Esophagus squamous epithelium (tissue), 5 donors: ENCODE data around the gene C18orf32. TPM values are rescaled to one million over a fixed set of nuclear protein-coding genes. Genes with fewer than 3 reads are reported as not detected.

Experiments
- DNase-seq: peaks from one replicate; lab custom pipeline; 2025; lab: John Stamatoyannopoulos, UW
- H3K27ac ChIP-seq, 4 donors: fragments of 200-600 bp; sonication (generic); one replicate each; pipeline ENCODE4 v1.5.1; 2016 to 2019; ENCODE audit warnings: mild to moderate bottlenecking in 1 of 4
- H3K27me3 ChIP-seq, 4 donors: fragments of 200-600 bp; sonication (generic); 1 replicate in 3 of 4; 2 replicates in 1 of 4; pipeline versions ENCODE4 v1.5.1 to v1.6.0; 2017 to 2021; ENCODE audit warnings: antibody characterized with exemption in 1 of 4
- H3K36me3 ChIP-seq, 3 donors: fragments of 200-600 bp; sonication (generic); one replicate each; pipeline ENCODE4 v1.5.1; 2016 to 2019
- H3K4me1 ChIP-seq, 3 donors: fragments of 200-600 bp; sonication (generic); one replicate each; pipeline ENCODE4 v1.5.1; 2017 to 2019
- H3K4me3 ChIP-seq, 4 donors: fragments of 200-600 bp; sonication (generic); 1 replicate in 3 of 4; 2 replicates in 1 of 4; pipeline ENCODE4 v1.5.1; 2016 to 2019; ENCODE audit warnings: mild to moderate bottlenecking in 2 of 4, moderate library complexity in 1 of 4
- H3K9me3 ChIP-seq, 3 donors: fragments of 200-600 bp; sonication (generic); one replicate each; pipeline ENCODE4 v1.5.1; 2016 to 2019
- POLR2A ChIP-seq, 4 donors: fragments of 450-650 bp; IDR thresholded peaks; one replicate each; pipeline ENCODE4 v1.6.1; 2017; ENCODE audit warnings: antibody characterized with exemption in 4 of 4, mild to moderate bottlenecking in 4 of 4, moderate library complexity in 3 of 4
- WGBS, 2 donors: methylation state at CpG; one replicate each; pipeline ENCODE4 v1.1.5; 2018; 5-methylcytosine and 5-hydroxymethylcytosine counted together
- intact Hi-C: fragments of 100-400 bp; cut with DNase I; formaldehyde crosslinking; loops from one replicate; pipeline ENCODE4 v1.15.0; 2022
- total RNA-seq, 4 donors: library from RNA; depleted of rRNA; stranded (reverse); fragments of >200 nt; gene quantifications; one replicate each; pipeline ENCODE4 v1.1.0, GENCODE V29; 2016
- TF ChIP-seq, protein P1 (sequence below), 6 experiments: fragments of 450-650 bp in 4 of 6; fragments of 200-600 bp in 2 of 6; sonication (generic) in 2 of 6; IDR thresholded peaks; one replicate each; pipeline ENCODE4 v1.5.1; 2016 to 2019; ENCODE audit warnings: antibody characterized with exemption in 6 of 6, mild to moderate bottlenecking in 4 of 6, moderate library complexity in 4 of 6
- donor health status: DM: yes; HTN: yes; CAD: no.

Gene C18orf32
- total RNA-seq, 4 donors from 2014 or later: 13.6 to 25.6 (median 19.6) TPM

DNA sequence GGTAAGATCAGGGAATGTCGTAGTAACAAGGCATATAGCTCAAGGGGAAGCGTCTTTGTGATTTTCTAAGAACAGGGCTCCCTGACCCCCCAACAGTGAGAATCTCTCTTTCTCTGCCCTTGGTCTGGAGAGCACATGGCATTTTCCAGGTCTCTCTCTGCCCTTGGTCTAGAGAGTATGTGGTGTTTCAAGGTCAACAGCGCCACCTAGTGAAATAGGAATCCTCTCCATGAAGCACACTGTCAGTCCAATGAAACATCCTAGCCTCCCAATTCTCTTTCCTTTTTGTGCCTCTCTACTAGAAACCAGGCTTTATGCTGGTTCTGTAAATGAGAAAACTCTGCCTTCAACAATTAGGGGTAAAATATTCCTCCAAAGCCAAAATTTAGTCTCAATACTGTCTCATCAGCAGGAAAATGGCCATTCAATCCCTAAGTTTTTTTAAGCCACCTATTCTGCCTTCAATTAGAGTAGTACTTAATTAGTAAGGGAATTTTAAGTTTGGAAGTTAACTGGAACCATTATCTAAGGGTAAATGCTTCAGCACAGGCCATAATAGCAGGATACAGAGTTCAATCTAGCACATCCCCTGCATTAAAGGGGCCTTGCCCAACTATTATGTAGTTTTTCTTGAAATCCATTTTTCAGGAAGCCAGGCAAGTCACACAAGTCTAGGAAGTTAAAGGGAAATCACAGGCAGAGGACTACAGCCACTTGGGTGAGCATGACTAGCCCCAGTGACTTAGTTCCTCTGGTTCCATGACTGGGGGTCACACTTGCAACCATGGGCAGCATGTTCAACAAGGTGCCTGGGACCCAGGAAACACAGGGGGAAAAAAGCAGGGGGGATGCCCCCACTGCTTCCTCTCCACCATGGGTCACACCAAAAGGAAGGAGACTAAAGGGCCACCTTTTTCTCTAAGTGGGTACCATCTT lies 39.0 kb downstream of the C18orf32 start:
- no peak for DNase-seq
- intact Hi-C loops: no loop called here
- Histone ChIP-seq H3K27me3 (no peaks in the 10 kb centered on the region), H3K27ac (no peak overlapping the region), H3K4me3 (no peak overlapping the region), H3K9me3 (peaks cover 0 to 48% (median 20%) of the 10 kb centered on the region in 3 donors), H3K36me3 (peaks cover 0 to 50% (median 0%) of the 10 kb centered on the region in 3 donors), H3K4me1 (no peaks in the 10 kb centered on the region)
- WGBS, 2 donors: 40 to 69% methylated on average over 2 to 3 of the region's 3 CpGs
- TF ChIP-seq POLR2A (IDR thresholded peaks at IDR 0.05): no peak
- TF ChIP-seq, protein P1, sequence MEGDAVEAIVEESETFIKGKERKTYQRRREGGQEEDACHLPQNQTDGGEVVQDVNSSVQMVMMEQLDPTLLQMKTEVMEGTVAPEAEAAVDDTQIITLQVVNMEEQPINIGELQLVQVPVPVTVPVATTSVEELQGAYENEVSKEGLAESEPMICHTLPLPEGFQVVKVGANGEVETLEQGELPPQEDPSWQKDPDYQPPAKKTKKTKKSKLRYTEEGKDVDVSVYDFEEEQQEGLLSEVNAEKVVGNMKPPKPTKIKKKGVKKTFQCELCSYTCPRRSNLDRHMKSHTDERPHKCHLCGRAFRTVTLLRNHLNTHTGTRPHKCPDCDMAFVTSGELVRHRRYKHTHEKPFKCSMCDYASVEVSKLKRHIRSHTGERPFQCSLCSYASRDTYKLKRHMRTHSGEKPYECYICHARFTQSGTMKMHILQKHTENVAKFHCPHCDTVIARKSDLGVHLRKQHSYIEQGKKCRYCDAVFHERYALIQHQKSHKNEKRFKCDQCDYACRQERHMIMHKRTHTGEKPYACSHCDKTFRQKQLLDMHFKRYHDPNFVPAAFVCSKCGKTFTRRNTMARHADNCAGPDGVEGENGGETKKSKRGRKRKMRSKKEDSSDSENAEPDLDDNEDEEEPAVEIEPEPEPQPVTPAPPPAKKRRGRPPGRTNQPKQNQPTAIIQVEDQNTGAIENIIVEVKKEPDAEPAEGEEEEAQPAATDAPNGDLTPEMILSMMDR (IDR thresholded peaks at IDR 0.05): peak in 5 of 6 experiments; percentile 26 to 65 (median 41)

GRCh38 chr18:49446481-49446880 lies 40.6 kb downstream of the C18orf32 start:
- H3K9me3 ChIP-seq: peaks cover 0 to 44% (median 20%) of the 10 kb centered on the region in 3 donors
- TF ChIP-seq POLR2A (IDR thresholded peaks at IDR 0.05): no peak
- TF ChIP-seq, protein P1 (IDR thresholded peaks at IDR 0.05): no peak
- intact Hi-C loops: no loop called here
- WGBS, 2 donors: 64 to 81% methylated on average over 5 of the region's 5 CpGs
- H3K36me3 ChIP-seq: peaks cover 0 to 35% (median 0%) of the 10 kb centered on the region in 3 donors
- H3K27ac ChIP-seq: no peak overlapping the region
- H3K27me3 ChIP-seq: no peaks in the 10 kb centered on the region
- no peak for DNase-seq
- H3K4me3 ChIP-seq: no peak overlapping the region
- no peaks in the 10 kb centered on the region for H3K4me1 ChIP-seq

- Histone ChIP-seq H3K4me1 (no peaks in the 10 kb centered on the region), H3K9me3 (peaks cover 0 to 26% (median 18%) of the 10 kb centered on the region in 3 donors), H3K27ac (no peak overlapping the region), H3K36me3 (peaks cover 0 to 23% (median 0%) of the 10 kb centered on the region in 3 donors), H3K27me3 (no peaks in the 10 kb centered on the region), H3K4me3 (no peak overlapping the region)
- 67 to 69% methylated on average over 3 of the region's 3 CpGs for WGBS, 2 donors
- no peak for DNase-seq
- no peak for TF ChIP-seq POLR2A (IDR thresholded peaks at IDR 0.05)
- TF ChIP-seq, protein P1 (IDR thresholded peaks at IDR 0.05): no peak
- intact Hi-C loops: no loop called here
These were observed 42.5 kb downstream of the C18orf32 start for GRCh38 chr18:49444581-49444980.

GRCh38 chr18:49443837-49444236 lies 43.2 kb downstream of the C18orf32 start:
- Histone ChIP-seq H3K27ac (no peak overlapping the region), H3K27me3 (no peaks in the 10 kb centered on the region), H3K9me3 (peaks cover 0 to 19% (median 10%) of the 10 kb centered on the region in 3 donors), H3K4me1 (no peaks in the 10 kb centered on the region), H3K36me3 (peaks cover 0 to 16% (median 0%) of the 10 kb centered on the region in 3 donors), H3K4me3 (no peak overlapping the region)
- no peak for TF ChIP-seq POLR2A (IDR thresholded peaks at IDR 0.05)
- WGBS, 2 donors: 84 to 88% methylated on average over 2 of the region's 2 CpGs
- no peak for DNase-seq
- intact Hi-C loops: no loop called here

DNA sequence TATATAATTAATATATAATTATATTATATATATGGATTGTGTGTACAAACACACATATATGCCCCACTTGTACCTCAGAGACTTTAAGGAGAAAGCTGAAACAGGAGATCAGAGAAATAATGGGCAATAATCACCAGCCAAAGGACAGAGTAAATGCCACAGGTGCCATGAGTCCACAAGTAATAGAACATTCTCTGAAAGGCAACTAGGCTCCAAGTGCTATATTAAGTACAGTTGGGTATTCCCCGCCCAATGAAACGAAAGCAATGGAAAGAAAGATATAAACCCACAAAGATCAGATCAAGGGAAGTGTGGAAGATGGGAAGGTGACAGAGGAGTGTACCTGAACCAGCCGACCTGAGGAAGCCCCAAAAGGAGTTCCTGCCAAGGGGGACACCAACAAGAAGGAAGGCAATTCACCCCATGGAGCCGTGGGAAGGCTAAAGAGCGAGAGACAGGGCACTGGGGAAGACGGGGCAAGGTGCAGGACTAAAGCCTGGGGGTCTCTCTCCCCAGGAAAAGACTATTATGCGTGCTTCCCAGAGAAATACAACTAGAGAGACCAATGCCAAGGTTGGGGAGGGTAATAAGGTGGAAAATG lies 45.6 kb downstream of the C18orf32 start:
- no peaks in the 10 kb centered on the region for H3K27me3 ChIP-seq
- H3K36me3 ChIP-seq: no peaks in the 10 kb centered on the region
- H3K4me1 ChIP-seq: peaks cover 0 to 9% (median 0%) of the 10 kb centered on the region in 3 donors
- no peak overlapping the region for H3K27ac ChIP-seq
- TF ChIP-seq, protein P1 (IDR thresholded peaks at IDR 0.05): no peak
- intact Hi-C loops: no loop called here
- no peak overlapping the region for H3K4me3 ChIP-seq
- 75 to 92% methylated on average over 6 to 7 of the region's 7 CpGs for WGBS, 2 donors
- DNase-seq: no peak
- H3K9me3 ChIP-seq: no peaks in the 10 kb centered on the region
